ENCODE measurements around the gene TCF7L2.

The TCF7L2 gene

GRCh38 chr10:112949875-112950507 is at the start of gene TCF7L2:
Gene TCF7L2 (plus strand): TSS chr10:112950247. CDS start chr10:112950757, 510 bp downstream.
- peak; percentile 20 to 44 for DNase-seq (ENCODE audit: extremely low read depth in 1 of 2, low read depth in 1 of 2)

GRCh38 chr10:112902730-112903129 is 47.3 kb upstream of the TCF7L2 start:
- no peak for DNase-seq (ENCODE audit: extremely low read depth in 1 of 2, low read depth in 1 of 2)

GRCh38 chr10:112904000-112904399 is 46.0 kb upstream of the TCF7L2 start:
- no peak for DNase-seq (ENCODE audit: extremely low read depth in 1 of 2, low read depth in 1 of 2)

GRCh38 chr10:112906945-112907344 is 43.1 kb upstream of the TCF7L2 start:
- no peak for DNase-seq (ENCODE audit: extremely low read depth in 1 of 2, low read depth in 1 of 2)

- no peak for DNase-seq (ENCODE audit: extremely low read depth in 1 of 2, low read depth in 1 of 2)
These were observed 42.2 kb upstream of the TCF7L2 start for GRCh38 chr10:112907893-112908292.

GRCh38 chr10:112911206-112911605 is 38.8 kb upstream of the TCF7L2 start:
- DNase-seq (ENCODE audit: extremely low read depth in 1 of 2, low read depth in 1 of 2), result no peak

GRCh38 chr10:112912410-112912928 is 37.6 kb upstream of the TCF7L2 start:
- DNase-seq (ENCODE audit: extremely low read depth in 1 of 2, low read depth in 1 of 2), result no peak

GRCh38 chr10:112913255-112913654 is 36.8 kb upstream of the TCF7L2 start:
- no peak for DNase-seq (ENCODE audit: extremely low read depth in 1 of 2, low read depth in 1 of 2)

- no peak for DNase-seq (ENCODE audit: extremely low read depth in 1 of 2, low read depth in 1 of 2)
These were observed 36.3 kb upstream of the TCF7L2 start for GRCh38 chr10:112913661-112914287.

GRCh38 chr10:112914288-112914952 is 35.6 kb upstream of the TCF7L2 start:
- DNase-seq (ENCODE audit: extremely low read depth in 1 of 2, low read depth in 1 of 2), result no peak

GRCh38 chr10:112915590-112916572 is 34.2 kb upstream of the TCF7L2 start:
- DNase-seq (ENCODE audit: extremely low read depth in 1 of 2, low read depth in 1 of 2), result no peak

GRCh38 chr10:112917681-112918080 is 32.4 kb upstream of the TCF7L2 start:
- no peak for DNase-seq (ENCODE audit: extremely low read depth in 1 of 2, low read depth in 1 of 2)

- DNase-seq (ENCODE audit: extremely low read depth in 1 of 2, low read depth in 1 of 2), result no peak
These were observed 31.3 kb upstream of the TCF7L2 start for GRCh38 chr10:112918771-112919170.

- DNase-seq (ENCODE audit: extremely low read depth in 1 of 2, low read depth in 1 of 2), result no peak
These were observed 30.3 kb upstream of the TCF7L2 start for GRCh38 chr10:112919721-112920120.

- DNase-seq (ENCODE audit: extremely low read depth in 1 of 2, low read depth in 1 of 2), result no peak
These were observed 22.9 kb upstream of the TCF7L2 start for GRCh38 chr10:112926906-112927688.

- no peak for DNase-seq (ENCODE audit: extremely low read depth in 1 of 2, low read depth in 1 of 2)
These were observed 22.1 kb upstream of the TCF7L2 start for GRCh38 chr10:112927980-112928379.

- no peak for DNase-seq (ENCODE audit: extremely low read depth in 1 of 2, low read depth in 1 of 2)
These were observed 17.4 kb upstream of the TCF7L2 start for GRCh38 chr10:112932658-112933057.

- DNase-seq (ENCODE audit: extremely low read depth in 1 of 2, low read depth in 1 of 2), result no peak
These were observed 15.9 kb upstream of the TCF7L2 start for GRCh38 chr10:112934193-112934592.

- DNase-seq (ENCODE audit: extremely low read depth in 1 of 2, low read depth in 1 of 2), result no peak
These were observed 11.1 kb upstream of the TCF7L2 start for GRCh38 chr10:112938808-112939482.

Measured in activated CD8-positive, alpha-beta memory T cell treated with anti-CD3 and anti-CD28 coated beads for 1 hour (primary cell).